Activated CD8-positive, alpha-beta memory T cell treated with anti-CD3 and anti-CD28 coated beads, Interleukin-2, amount 50 U/mL, for 48 hours (primary cell): ENCODE results near the gene ULK2.

Experiments
- DNase-seq: peaks from one replicate; pipeline ENCODE4 v3.0.0-alpha.2; 2020

Gene ULK2

DNA sequence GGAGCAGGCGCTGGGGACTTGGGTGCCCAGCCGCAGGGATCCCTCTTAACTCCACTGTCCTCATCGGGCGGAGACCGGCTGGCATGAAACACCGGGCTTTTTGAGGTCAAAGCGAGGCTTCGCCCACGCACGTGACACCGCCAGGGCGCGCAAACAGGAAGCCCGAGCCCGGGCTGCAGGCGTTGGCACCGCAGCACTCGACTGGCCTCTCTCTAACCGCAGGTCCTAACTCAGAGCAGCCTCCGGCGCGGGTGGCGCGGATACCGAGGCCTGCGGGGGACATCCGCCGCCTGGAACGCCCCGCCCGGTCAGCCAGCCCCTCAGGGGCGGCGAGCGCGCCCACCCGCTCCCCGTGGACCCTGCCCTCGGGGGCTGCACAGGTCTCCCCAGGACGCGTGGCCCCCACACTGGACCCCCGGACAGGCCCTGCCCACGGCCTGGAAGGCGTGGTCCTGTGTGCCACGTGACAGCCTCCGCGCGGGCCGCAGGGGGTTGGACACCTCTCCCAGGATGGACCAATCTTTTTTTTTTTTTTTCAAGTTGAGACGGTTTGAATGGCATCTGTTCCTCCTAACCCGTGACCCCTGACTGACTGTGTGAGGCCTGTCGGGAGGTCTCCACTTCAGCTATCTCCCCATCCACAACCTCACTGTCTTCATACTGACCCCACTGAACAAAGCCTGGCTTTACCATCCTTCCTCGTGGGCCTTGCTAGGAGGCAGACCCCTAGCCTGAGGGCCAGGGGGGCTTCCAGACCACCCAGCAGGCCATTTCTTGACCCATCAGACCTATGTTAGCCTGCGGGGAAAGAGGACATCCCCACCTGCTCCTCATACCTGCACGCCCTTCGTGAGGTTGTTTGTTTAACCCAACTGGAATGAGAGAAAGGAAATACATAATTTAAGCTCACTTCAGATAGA, 143.0 kb downstream of the ULK2 start:
- peak; percentile 74 for DNase-seq

DNA sequence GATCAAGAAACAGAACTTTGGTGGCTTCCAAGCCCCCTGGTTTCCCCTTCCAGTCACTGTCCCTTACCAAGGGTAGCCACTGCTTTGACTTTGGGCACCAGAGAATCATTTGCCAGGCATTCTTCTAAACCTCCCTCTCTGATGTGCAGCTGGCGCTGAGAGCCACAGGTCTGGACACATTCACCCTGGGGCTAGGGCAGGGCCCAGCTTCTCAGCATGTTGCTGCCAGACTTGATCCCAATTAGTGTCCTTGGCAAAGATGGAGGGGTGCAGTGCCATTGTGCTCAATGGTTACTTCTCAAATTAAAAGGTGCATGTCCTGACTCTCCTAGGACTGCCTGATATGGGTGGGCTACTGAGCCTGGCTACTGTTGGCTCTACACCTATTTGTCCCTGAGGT, 143.8 kb downstream of the ULK2 start:
- no peak for DNase-seq
